Measurements from ENCODE around the gene GALR1.

GALR1 gene

GRCh38 chr18:77321823-77322805 lies 72.5 kb downstream of the GALR1 start:
- no peak for DNase-seq

DNA sequence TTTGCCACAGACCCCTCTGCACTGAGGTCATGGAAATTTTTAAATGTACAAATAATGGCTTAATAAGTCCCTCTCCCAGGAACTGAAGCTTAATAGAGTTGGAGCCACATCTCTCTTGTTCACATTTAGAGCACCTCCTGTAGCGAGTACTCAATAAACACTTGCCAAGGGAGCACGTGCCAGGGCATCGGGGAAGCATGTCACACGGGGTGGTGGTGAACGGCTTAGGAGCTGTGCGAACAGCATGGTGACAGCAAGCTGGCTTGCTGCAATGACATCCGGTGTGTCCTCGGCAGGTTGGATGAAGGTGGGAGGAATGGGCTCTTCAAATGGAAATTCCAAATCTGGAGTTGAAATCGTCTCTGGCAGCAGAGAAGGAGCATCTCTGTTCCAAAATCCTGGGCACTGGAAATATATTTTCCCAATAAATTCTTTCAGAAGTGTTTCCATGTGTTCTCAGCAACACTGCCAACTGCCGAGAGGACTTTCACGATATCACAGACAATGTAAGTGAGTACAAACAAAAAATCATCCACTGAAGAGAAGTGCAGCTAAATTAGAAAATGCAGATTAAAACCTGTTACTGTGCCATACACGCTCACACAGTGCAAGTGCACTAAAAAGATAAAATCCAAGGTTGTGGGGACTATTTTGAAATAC lies 74.1 kb downstream of the GALR1 start:
- no peak for DNase-seq
